K562 (cell line): ENCODE measurements around the gene CDCA7L. TPM values are rescaled to one million over a fixed set of nuclear protein-coding genes. Genes with fewer than 3 reads are reported as not detected.

Experiments
- polyA plus RNA-seq, 8 experiments: library from polyadenylated mRNA; depleted of rRNA in 4 of 8; stranded (reverse) in 5 of 8; unstranded in 3 of 8; fragments of >200 nt; fragmentation: Nextera tagmentation in 2 of 8; fragmentation: Illumina TruSeq in 1 of 8; extraction: Ambion mirVana in 2 of 8; extraction: Trizol in 1 of 8; gene quantifications; 2 replicates each; pipeline versions ENCODE4 v1.2.1 to v1.2.3, GENCODE V29; 2011 to 2014; ENCODE audit warnings: inconsistent platforms in 1 of 8, missing spikeins in 1 of 8
- total RNA-seq, 7 experiments: library from RNA; depleted of rRNA in 6 of 7; stranded (reverse); fragments of >200 nt in 6 of 7; fragmentation: Illumina TruSeq in 2 of 7; extraction: Trizol in 2 of 7; gene quantifications; 2 replicates each; pipeline versions ENCODE4 v1.2.1 to v1.2.3, GENCODE V29; 2011 to 2021; ENCODE audit warnings: low replicate concordance in 1 of 7
- TF ChIP-seq, protein P1 (sequence below): fragments of 200-600 bp; sonication (generic); IDR thresholded peaks from one replicate; pipeline ENCODE4 v1.6.1; 2012; ENCODE audit warnings: mild to moderate bottlenecking, low read depth, low read length, inconsistent platforms

CDCA7L gene
- total and polyA plus RNA-seq, 9 of the 15 experiments (the other 6 are each of a cell fraction or from before 2014, with no cell fraction given), result 1.9 to 32.4 (median 3.1) TPM

DNA sequence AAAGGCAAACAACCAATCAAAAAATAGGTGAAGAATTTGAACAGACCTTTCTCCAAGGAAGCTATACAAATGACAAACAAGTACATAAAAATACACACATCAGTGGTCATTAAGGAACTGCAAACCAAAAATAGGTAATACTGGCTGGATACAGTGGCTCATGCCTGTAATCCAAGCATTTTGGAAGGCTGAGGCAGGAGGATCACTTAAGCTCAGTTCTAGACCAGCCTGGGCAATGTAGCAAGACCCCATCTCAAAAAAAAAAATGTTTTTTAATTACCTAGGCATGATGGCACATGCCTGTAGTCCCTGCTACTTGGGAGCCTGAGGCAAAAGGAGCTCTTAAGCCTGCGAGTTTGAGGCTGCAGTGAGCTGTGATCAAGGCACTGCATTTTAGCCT is 19.3 kb downstream of the CDCA7L start (continued):
- TF ChIP-seq, protein P1, sequence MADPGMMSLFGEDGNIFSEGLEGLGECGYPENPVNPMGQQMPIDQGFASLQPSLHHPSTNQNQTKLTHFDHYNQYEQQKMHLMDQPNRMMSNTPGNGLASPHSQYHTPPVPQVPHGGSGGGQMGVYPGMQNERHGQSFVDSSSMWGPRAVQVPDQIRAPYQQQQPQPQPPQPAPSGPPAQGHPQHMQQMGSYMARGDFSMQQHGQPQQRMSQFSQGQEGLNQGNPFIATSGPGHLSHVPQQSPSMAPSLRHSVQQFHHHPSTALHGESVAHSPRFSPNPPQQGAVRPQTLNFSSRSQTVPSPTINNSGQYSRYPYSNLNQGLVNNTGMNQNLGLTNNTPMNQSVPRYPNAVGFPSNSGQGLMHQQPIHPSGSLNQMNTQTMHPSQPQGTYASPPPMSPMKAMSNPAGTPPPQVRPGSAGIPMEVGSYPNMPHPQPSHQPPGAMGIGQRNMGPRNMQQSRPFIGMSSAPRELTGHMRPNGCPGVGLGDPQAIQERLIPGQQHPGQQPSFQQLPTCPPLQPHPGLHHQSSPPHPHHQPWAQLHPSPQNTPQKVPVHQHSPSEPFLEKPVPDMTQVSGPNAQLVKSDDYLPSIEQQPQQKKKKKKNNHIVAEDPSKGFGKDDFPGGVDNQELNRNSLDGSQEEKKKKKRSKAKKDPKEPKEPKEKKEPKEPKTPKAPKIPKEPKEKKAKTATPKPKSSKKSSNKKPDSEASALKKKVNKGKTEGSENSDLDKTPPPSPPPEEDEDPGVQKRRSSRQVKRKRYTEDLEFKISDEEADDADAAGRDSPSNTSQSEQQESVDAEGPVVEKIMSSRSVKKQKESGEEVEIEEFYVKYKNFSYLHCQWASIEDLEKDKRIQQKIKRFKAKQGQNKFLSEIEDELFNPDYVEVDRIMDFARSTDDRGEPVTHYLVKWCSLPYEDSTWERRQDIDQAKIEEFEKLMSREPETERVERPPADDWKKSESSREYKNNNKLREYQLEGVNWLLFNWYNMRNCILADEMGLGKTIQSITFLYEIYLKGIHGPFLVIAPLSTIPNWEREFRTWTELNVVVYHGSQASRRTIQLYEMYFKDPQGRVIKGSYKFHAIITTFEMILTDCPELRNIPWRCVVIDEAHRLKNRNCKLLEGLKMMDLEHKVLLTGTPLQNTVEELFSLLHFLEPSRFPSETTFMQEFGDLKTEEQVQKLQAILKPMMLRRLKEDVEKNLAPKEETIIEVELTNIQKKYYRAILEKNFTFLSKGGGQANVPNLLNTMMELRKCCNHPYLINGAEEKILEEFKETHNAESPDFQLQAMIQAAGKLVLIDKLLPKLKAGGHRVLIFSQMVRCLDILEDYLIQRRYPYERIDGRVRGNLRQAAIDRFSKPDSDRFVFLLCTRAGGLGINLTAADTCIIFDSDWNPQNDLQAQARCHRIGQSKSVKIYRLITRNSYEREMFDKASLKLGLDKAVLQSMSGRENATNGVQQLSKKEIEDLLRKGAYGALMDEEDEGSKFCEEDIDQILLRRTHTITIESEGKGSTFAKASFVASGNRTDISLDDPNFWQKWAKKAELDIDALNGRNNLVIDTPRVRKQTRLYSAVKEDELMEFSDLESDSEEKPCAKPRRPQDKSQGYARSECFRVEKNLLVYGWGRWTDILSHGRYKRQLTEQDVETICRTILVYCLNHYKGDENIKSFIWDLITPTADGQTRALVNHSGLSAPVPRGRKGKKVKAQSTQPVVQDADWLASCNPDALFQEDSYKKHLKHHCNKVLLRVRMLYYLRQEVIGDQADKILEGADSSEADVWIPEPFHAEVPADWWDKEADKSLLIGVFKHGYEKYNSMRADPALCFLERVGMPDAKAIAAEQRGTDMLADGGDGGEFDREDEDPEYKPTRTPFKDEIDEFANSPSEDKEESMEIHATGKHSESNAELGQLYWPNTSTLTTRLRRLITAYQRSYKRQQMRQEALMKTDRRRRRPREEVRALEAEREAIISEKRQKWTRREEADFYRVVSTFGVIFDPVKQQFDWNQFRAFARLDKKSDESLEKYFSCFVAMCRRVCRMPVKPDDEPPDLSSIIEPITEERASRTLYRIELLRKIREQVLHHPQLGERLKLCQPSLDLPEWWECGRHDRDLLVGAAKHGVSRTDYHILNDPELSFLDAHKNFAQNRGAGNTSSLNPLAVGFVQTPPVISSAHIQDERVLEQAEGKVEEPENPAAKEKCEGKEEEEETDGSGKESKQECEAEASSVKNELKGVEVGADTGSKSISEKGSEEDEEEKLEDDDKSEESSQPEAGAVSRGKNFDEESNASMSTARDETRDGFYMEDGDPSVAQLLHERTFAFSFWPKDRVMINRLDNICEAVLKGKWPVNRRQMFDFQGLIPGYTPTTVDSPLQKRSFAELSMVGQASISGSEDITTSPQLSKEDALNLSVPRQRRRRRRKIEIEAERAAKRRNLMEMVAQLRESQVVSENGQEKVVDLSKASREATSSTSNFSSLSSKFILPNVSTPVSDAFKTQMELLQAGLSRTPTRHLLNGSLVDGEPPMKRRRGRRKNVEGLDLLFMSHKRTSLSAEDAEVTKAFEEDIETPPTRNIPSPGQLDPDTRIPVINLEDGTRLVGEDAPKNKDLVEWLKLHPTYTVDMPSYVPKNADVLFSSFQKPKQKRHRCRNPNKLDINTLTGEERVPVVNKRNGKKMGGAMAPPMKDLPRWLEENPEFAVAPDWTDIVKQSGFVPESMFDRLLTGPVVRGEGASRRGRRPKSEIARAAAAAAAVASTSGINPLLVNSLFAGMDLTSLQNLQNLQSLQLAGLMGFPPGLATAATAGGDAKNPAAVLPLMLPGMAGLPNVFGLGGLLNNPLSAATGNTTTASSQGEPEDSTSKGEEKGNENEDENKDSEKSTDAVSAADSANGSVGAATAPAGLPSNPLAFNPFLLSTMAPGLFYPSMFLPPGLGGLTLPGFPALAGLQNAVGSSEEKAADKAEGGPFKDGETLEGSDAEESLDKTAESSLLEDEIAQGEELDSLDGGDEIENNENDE, result no peak
- TF ChIP-seq, all 486 proteins: peak for 0
